HCT116 (cell line): Measurements from ENCODE around the gene DCHS2.

ENCODE experiments used
- CTCF ChIP-seq, 3 experiments: fragments of 200-600 bp in 1 of 3; sonication (generic) in 1 of 3; IDR thresholded peaks in 2 of 3; conservative IDR thresholded peaks in 1 of 3; 2 replicates each; pipeline ENCODE4 v1.5.1; 2012 to 2017; ENCODE audit warnings: low read depth in 2 of 3, low read length in 2 of 3, antibody characterized with exemption in 1 of 3, borderline replicate concordance in 1 of 3, control low read depth in 1 of 3, mild to moderate bottlenecking in 1 of 3, mixed read lengths in 1 of 3, mixed run types in 1 of 3, moderate library complexity in 1 of 3; ENCODE audit not compliant: insufficient read depth in 1 of 3
- POLR2A ChIP-seq: IDR thresholded peaks from 2 replicates; pipeline ENCODE4 v1.7.0; 2011; ENCODE audit warnings: borderline replicate concordance; ENCODE audit not compliant: insufficient read depth, insufficient read length; ENCODE audit errors: extremely low read depth
- ZNF274 ChIP-seq: fragments of 200-500 bp; sonication (Bioruptor generic); IDR thresholded peaks from 2 replicates; pipeline ENCODE4 v1.6.1; 2014; ENCODE audit warnings: mild to moderate bottlenecking, low read depth, low read length, inconsistent platforms
- TF ChIP-seq, protein P1 (sequence below): IDR thresholded peaks from 2 replicates; pipeline ENCODE4 v1.6.1; 2012

DNA sequence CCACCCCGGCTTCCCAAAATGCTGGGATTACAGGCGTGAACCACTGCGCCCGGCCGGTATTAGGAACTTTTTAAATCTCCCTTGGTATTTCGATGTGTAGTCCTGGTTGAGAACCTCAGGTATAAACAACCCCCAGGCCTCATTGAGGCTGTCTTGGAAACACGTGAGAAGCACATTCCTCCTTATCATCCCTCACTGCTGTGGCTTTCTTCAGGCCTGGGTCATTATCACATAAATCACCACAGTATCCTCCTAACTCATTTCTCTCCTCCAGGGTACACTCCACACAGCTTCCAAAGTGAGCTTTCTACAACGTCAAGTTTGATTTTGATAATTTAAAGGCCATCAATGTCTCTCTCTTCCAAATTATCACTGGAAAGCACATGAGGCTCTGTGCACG, 198.2 kb downstream of the DCHS2 start:
- TF ChIP-seq ZNF274 = no peak
- TF ChIP-seq, protein P1, sequence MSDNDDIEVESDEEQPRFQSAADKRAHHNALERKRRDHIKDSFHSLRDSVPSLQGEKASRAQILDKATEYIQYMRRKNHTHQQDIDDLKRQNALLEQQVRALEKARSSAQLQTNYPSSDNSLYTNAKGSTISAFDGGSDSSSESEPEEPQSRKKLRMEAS = no peak
- no peak for TF ChIP-seq POLR2A
- TF ChIP-seq CTCF (IDR thresholded peaks at IDR 0.05 in 2 of 3, conservative IDR thresholded peaks at IDR 0.05 in 1 of 3; ENCODE audit: borderline replicate concordance in 1 of 3, insufficient read depth in 1 of 3, low read depth in 2 of 3, low read length in 2 of 3) = no peak
